WI38 (cell line): ENCODE measurements around the gene TMEM272.

ENCODE experiments used
- H3K4me3 ChIP-seq: 2 replicates; pipeline ENCODE4 v1.5.1; 2011; ENCODE audit warnings: low read depth, mild to moderate bottlenecking, control low read depth, low read length
- TF ChIP-seq, protein P1 (sequence below): IDR thresholded peaks from 2 replicates; pipeline ENCODE4 v1.5.1; 2012; ENCODE audit warnings: low read depth, mild to moderate bottlenecking, control low read depth, low read length

TMEM272 gene

DNA sequence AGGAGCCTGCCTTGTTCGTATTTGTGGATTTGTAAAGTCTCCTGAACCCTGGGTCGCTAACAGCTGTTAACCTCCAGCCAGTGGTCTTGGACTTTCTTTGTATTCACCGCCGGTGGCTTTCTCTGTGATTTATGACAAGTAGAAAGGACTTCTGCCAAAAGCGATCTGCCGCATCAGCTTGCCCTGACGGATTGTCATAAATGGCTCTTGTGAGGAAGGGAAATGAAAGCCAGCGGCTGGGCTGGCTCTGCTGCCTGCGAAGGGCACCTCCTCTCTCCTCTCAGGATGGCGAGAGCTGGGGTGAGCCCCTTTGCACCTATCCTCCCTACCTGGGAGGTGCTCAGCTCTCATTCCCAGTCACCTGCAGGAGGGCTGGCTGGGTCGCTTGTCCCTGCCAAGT lies 66.6 kb downstream of the TMEM272 start:
- TF ChIP-seq, protein P1, sequence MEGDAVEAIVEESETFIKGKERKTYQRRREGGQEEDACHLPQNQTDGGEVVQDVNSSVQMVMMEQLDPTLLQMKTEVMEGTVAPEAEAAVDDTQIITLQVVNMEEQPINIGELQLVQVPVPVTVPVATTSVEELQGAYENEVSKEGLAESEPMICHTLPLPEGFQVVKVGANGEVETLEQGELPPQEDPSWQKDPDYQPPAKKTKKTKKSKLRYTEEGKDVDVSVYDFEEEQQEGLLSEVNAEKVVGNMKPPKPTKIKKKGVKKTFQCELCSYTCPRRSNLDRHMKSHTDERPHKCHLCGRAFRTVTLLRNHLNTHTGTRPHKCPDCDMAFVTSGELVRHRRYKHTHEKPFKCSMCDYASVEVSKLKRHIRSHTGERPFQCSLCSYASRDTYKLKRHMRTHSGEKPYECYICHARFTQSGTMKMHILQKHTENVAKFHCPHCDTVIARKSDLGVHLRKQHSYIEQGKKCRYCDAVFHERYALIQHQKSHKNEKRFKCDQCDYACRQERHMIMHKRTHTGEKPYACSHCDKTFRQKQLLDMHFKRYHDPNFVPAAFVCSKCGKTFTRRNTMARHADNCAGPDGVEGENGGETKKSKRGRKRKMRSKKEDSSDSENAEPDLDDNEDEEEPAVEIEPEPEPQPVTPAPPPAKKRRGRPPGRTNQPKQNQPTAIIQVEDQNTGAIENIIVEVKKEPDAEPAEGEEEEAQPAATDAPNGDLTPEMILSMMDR = no peak
- no peak overlapping the region for H3K4me3 ChIP-seq

DNA sequence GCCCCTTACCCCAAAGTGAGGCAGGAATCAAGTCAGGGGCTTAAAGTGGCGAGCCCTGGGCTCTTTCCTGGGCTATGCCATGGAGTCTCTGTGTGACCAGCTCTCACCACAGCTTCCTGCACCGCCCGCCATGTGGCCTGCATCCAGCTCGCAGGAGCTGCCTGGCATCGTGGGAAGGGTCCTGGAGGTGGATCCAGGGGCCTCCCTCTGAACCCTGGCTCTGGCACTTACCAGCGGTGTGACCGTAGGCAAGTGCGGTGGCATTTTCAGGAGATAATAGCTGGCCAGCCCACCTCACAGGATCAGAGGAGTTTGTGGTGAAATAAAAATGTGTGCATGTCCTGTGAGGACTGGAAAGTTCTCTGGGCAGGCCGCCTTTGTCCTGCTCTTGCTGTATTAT lies 67.1 kb downstream of the TMEM272 start:
- TF ChIP-seq, protein P1 = no peak
- H3K4me3 ChIP-seq = no peak overlapping the region

DNA sequence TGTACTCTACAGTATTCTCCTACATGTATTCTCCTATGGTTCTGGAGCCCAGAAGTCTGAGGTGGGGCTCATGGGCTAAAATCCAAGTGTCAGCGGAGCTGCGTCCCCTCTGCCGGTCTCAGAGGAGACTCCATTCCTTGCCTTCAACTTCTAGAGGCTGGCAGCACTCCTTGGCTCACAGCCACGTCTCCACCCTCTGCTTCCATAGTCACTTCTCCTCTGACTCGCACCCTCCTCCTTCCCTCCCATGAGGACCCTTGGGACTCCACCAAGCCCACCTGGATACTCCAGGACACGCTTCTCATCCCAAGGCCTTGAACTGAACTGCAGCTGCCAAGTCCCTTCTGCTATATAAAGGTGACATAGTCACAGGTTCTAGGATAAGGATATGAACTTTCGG lies 68.8 kb downstream of the TMEM272 start:
- TF ChIP-seq, protein P1 = no peak
- no peak overlapping the region for H3K4me3 ChIP-seq

DNA sequence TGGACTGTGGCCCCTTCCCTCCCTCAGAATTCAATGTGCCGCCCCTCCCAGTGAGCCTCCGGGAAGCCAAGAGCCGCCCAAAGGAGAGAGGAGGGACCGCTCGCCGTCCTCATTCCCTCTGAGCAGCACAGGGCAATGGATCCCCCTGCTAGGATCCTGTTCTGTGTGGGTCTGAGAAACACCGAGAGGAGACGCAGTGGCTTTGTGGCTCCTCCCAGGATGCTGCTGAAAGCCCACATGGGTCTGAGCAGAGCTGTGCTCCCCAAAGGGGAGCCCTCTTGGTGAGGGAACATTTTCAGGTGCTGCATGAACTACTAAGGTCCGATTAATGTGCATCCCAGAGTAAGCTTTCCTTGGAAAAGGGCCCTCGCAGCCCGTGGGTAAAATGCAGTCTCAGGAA lies 71.5 kb downstream of the TMEM272 start:
- TF ChIP-seq, protein P1 = no peak
- H3K4me3 ChIP-seq = no peak overlapping the region

DNA sequence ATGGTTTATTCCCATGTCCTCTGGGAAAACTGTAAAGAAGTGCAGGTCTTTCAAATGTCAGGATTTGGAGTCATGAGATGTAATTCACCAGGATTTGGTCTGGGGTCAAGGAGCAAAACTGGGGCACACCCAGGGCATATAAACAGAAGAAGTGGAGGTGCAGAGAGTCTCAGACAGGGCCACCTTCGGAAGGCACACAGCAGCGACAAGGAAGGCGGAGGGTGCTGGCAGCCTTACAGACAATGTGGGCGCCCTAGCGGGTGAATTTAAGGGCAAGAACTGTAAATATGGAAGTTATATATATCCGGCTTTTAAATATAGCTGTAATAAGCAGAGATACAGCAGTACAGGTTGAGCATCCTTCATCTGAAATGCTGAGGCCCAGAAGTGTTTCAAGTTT lies 72.2 kb downstream of the TMEM272 start:
- H3K4me3 ChIP-seq = no peak overlapping the region
- TF ChIP-seq, protein P1 = no peak

DNA sequence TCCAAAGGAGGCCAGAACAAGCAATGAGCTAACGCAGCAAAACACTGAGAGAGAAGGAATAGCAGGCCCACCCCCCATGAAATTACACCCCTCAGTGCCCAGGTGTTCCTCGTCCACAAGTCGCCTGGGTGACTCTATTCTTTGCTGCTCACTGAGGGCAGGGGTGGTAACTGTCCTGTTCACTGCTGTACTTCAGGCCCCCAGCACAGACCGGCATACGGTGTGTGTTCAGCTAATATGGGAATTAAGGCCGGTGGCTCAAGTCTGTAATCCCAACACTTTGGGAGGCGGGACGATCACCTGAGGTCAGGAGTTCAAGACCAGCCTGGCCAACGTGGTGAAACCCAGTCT lies 72.9 kb downstream of the TMEM272 start:
- no peak overlapping the region for H3K4me3 ChIP-seq
- TF ChIP-seq, protein P1 = no peak

DNA sequence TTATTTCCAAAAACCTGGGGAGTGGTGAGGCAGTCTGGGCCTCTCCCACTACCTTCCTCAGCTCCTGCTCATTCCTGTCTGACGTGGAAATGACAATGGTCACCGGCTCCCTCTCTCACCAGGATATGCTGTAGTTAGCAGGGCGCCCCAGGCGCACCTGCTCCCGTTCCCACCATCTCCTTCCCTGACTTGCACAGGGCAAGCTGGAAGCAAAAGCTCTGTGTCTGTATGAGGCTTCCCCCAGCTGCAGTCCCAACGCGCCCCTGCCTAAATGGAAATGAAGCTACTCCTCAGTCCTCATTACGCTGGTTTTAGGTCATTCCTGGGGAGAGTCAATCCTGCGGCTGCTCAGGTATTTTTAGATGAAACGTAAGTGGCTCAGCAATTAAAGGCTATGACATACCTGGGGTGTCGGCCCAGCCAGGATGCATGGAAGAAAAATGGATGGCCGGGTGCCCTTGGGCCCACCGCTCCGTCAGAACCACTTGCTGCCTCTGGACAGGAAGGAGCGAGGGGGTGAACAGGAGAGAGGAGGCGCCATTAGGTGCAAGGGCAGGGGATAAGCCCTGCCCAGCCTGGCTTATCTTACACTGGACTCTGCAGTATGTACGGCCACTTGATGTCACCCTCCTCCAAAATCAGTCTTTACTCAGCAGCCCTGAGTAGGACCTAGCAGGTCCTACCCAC lies 73.4 kb downstream of the TMEM272 start:
- TF ChIP-seq, protein P1 = no peak
- no peak overlapping the region for H3K4me3 ChIP-seq
